IPS-NIHi11 (cell line): ENCODE data around the gene CFAP57.
A peak's percentile ranks its signal among the peaks of the same experiment; 100 is the strongest.
"Not testable (repeated sequence)": the region's sequence is repeated elsewhere in the genome, so short reads cannot be mapped to it uniquely, and the experiment has no call there.

Experiments used
- DNase-seq: peaks from one replicate; pipeline ENCODE4 v3.0.0; 2012; ENCODE audit warnings: mixed read lengths, low spot score

CFAP57 gene

DNA sequence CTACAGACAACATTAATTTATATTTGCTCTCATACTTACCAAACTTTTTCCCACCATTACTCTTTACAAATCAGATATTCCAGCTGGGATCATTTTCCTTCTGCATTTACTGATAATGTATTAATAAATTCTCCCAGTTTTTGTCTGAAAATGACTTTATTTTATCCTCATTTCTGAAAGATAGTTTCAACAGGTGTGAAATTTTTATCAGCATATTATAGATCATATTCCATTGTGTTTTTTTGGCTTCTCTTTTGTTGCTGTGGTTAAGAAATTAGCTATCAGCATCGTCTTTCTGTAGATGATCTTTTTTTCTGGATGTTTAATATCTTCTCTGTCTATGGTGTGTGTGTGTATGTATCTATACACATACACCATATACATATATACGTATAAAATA is 2.7 kb downstream of the CFAP57 start:
- no peak for DNase-seq

DNA sequence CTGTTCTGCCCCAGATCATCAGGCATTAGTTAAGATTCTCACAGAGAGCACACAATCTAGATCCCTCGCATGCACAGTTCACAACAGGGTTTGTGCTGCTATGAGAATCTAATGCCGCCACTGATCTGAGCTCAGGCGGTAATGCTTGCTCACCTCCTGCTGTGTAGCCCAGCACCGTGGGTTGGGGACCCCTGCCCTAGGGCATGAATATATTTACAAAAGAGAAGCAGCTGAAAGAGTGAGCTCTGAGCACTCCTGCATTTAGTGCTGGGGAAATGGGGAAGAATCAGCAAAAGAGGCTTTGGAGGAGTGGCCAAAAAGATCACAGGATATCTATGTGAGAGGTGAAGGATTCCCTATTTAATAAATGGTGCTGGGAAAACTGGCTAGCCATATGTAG is 5.6 kb downstream of the CFAP57 start:
- DNase-seq: no peak

GRCh38 chr1:43184388-43184787 is 12.3 kb downstream of the CFAP57 start:
- DNase-seq: no peak

DNA sequence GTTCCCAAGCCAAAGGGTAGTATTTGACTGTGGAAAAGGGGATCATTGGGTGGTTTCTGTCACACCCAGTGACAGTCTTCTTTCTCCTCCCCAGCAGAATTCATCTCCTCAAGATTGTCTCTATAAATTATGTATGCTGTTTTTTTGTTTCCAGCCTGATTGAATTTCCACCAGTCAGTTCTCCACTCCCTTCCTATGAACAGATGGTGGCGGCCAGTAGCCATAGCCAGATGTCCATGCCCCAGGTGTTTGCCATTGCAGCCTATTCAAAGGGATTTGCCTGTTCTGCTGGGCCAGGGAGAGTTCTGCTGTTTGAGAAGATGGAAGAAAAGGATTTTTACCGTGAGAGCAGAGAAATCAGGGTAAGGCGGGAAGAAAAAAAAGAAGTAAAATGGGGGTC is 12.9 kb downstream of the CFAP57 start:
- no peak for DNase-seq

DNA sequence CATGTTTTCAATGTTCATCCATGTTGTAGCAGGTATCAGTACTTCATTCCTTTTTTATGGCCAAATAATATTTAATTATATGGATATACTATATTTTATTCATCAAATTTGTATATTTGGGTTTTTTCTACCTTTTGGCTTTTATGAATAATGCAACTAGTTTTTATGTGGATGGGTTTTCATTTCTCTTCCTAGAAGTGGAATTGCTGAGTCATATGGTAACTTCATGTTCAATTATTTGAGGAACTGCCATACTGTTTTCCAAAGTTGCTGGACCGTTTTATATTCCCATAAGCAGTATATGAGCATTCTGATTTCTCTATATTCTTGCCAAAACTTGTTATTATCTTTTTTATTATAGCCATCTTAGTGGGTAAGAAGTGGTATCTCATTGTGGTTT is 16.0 kb downstream of the CFAP57 start:
- no peak for DNase-seq

- DNase-seq: no peak
Observed at GRCh38 chr1:43194509-43194908, 22.4 kb downstream of the CFAP57 start.

- peak; percentile 56 for DNase-seq
Observed at GRCh38 chr1:43197343-43198127, 25.4 kb downstream of the CFAP57 start.

DNA sequence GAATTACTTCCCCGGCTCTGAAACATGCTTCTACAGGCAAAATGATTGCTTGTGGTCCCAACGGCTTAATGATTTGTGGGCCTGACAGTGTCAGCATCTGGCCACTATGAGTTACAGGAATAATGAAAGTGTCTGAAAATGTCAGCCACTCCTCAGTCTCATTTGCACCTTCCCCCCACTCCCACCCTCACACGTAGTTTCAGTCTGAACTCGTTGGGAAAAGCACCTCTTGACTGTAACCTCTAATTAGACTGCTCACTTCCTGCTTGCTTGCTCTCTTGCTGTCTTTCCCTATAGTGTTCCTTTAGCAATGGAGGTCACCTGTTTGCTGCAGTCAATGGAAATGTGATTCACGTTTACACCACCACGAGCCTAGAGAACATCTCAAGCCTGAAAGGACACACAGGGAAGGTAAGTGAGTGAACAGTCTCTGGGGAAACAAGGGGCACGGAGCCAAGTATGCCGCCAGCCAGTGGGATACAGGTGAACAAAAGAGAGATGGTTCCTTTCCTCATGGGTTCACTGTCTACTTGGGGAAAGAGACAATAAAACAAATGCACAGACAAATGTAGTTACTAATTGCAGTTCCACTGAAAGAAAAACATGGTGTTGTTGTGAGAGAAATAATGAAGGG is 27.1 kb downstream of the CFAP57 start:
- DNase-seq: no peak

GRCh38 chr1:43203859-43204258 is 31.7 kb downstream of the CFAP57 start:
- DNase-seq: no peak

- DNase-seq: no peak
Observed at GRCh38 chr1:43204394-43204793, 32.3 kb downstream of the CFAP57 start.

GRCh38 chr1:43205671-43206070 is 33.5 kb downstream of the CFAP57 start:
- DNase-seq: no peak

DNA sequence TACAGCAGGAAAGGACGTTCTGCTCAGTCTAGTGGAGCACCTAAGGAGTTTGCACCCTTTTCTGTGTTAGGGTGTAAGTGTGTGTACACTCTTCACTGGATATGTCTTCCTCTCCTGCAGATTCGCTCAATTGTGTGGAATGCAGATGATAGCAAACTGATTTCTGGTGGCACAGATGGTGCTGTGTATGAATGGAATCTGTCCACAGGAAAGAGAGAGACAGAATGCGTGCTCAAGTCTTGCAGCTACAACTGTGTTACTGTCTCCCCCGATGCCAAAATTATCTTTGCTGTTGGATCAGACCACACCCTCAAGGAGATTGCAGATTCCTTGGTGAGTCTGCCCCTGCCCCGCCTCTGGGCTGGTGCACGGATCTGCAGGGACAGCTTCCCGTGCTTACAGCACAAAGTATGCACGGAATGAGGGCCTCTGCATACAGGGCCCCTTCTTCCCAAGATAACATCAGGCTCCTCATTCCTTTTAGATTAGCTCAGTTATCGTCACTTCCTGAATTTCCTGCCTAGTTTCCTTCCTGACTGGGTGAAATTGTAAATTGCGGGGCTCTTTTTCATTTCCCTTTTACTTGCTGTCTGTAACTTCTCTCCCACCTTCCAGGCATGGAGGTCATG is 34.6 kb downstream of the CFAP57 start:
- peak; percentile 79 for DNase-seq

DNA sequence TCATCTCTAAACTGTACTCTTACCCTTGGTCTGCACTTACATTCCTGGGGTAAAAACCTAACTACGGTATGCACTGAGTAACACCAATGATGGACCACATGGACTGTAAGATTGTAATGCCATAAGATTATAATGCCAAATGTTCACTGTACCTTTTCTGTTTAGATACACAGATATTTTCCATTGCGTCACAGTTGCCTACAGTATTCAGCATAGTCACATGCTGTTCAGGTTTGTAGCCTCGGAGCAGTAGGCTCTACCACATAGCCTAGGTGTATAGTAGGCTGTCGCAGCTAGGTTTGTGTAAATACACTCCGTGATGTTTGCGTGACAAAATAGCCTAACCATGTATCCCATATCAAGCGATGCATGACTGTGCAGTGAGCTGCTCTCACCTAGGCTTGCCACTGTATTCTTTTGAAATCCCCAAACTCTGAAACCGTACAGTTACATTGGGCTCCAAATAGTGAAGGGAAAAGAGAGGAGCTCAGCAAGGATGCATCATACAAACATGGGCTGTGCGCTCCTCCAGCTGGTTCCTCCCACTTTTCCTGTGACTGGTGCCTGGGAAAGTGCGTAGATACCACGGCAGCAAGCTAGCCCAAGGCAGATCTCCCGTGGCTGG is 35.2 kb downstream of the CFAP57 start:
- DNase-seq: no peak

GRCh38 chr1:43208277-43208676 is 36.1 kb downstream of the CFAP57 start:
- not testable (repeated sequence) for DNase-seq

DNA sequence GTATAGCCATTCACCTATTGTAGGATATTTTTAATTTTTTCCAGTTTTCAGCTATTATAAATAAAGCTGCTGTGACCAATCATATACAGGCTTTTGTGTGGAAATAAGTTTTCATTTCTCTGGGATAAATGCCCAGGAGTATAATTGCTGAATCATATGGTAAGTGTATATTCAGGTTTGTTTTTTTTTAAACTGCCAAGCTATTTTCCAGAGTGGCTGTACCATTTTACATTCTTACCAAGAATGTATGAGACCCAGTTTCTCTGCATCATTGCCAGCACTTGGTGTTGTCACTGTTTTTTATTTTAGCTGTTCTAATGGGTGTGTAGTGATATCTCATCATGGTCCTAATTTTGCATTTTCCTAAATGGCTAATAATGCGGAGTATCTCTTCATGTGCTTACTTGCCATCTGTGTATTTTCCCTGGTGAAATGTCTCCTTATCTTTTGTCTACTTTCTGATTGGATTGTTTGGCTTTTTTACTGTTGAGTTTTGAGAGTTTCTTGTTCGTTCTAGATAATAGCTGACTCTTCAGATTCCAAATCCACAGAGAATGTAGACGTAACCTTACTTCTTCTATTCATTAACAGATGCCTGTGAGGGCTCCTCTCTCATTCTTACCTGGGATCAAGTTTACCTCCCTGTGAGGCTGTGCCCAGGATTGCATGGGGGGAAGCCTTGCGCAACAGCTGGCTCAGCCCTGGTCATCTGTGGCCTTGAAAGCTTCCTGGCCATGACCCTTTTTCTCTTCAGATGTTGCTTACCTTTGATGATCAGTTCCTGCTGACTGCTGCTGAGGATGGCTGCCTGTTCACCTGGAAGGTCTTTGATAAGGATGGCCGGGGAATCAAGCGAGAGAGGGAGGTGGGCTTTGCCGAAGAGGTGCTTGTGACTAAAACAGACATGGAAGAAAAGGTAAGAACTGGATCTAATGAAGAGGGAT is 42.6 kb downstream of the CFAP57 start:
- no peak for DNase-seq

- no peak for DNase-seq
Observed at GRCh38 chr1:43217747-43218146, 45.6 kb downstream of the CFAP57 start.

GRCh38 chr1:43220905-43221778 is 49.0 kb downstream of the CFAP57 start:
- DNase-seq: no peak

DNA sequence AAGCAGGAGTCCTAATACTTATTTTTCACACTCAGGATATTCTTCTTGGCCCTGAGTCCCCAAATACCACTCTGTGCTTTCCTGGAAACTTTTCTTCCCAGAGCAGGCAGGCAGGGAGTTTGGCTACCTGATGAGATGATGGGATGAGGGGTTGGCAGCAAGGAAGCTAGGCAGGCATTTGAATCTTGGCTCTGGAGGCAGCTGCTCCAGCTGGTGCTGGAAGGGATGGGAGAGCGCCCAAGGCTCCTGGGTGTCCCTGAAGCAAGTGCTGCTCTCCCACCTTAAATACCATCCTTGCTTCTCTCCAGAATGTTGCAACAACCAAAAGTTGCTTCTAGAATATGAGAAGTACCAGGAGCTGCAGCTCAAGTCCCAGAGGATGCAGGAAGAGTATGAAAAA is 49.7 kb downstream of the CFAP57 start:
- no peak for DNase-seq

DNA sequence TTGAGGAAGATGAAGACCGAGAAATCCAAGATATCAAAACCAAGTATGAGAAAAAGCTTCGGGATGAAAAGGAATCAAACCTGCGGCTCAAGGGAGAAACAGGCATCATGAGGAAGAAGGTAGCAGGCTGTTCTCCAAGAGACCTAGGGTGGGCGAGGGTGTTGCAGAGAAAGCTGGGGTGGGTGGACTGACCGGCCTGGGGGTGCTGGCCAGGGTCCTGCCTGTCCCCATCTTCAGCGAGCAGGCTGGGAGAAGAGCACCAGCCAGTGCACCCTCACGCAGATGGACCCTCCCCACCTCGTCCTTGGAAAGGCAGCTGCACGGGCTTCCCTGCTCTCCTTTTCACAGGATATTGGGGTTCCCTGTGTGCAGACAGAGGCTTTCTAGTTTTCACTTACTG is 50.7 kb downstream of the CFAP57 start:
- no peak for DNase-seq

- DNase-seq: peak; percentile 20
Observed at GRCh38 chr1:43225168-43225567, 53.0 kb downstream of the CFAP57 start.
